ENCODE results near the gene IL23R.

GRCh38 chr1:67281244-67281643 is 115.0 kb downstream of the IL23R start:
- TF ChIP-seq POLR2AphosphoS5 (IDR thresholded peaks at IDR 0.05; ENCODE audit: low read depth, low read length), result no peak
- no peak for TF ChIP-seq TAF1 (IDR thresholded peaks at IDR 0.05; ENCODE audit: borderline replicate concordance, insufficient read depth, low read length)
- TF ChIP-seq REST (IDR thresholded peaks at IDR 0.05; ENCODE audit: insufficient read depth in 1 of 2, low read depth in 2 of 2, low read length in 2 of 2), result no peak
